Measurements from ENCODE around the gene EARS2. TPM values are rescaled to one million over a fixed set of nuclear protein-coding genes. Genes with fewer than 3 reads are reported as not detected.

EARS2 gene
- total and polyA plus RNA-seq, 2 of the 8 experiments (the other 6 are each of a cell fraction or from before 2014, with no cell fraction given) = 47.8 to 111 TPM

DNA sequence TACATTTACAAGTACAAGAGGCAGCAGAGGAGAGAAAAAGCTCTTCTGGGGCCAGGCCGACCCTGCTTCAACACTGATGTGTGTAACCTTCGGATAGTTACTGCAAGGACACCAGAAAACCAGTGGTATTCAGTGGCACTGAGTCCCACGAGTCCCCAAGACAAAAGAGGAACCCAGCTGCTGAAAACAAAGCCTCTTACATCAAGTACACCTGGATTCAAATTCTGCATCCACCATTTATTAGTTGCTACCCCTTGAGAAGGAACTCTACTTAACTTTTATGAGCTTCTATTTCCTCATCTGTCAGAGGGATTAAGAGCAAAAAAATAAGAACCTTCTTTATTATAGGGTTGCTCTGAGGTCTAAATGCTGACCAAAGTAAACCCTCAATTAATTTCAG, 2.6 kb downstream of the EARS2 start:
- CTCF ChIA-PET (ENCODE audit: partially characterized antibody) = interaction anchor here (1.0 to 1.7 kb wide), 3 partner anchors 13 to 334 kb away, joined by 3 read pairs; no protein-coding TSS in a partner anchor
- TF ChIP-seq, protein P1, sequence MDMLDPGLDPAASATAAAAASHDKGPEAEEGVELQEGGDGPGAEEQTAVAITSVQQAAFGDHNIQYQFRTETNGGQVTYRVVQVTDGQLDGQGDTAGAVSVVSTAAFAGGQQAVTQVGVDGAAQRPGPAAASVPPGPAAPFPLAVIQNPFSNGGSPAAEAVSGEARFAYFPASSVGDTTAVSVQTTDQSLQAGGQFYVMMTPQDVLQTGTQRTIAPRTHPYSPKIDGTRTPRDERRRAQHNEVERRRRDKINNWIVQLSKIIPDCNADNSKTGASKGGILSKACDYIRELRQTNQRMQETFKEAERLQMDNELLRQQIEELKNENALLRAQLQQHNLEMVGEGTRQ (IDR thresholded peaks at IDR 0.05; ENCODE audit: low read length) = no peak
- TF ChIP-seq NANOG (IDR thresholded peaks at IDR 0.05; ENCODE audit: insufficient read depth, low read depth, low read length, poor library complexity, severe bottlenecking) (no peak), CBX8 (IDR thresholded peaks at IDR 0.05; ENCODE audit: borderline replicate concordance, low read depth, low read length) (no peak), POU5F1 (IDR thresholded peaks at IDR 0.05; ENCODE audit: low read depth, low read length) (no peak), YY1 (IDR thresholded peaks at IDR 0.05; ENCODE audit: low read depth, low read length) (no peak), KDM1A (IDR thresholded peaks at IDR 0.05; ENCODE audit: borderline replicate concordance, low read length) (no peak), MAFK (IDR thresholded peaks at IDR 0.05; ENCODE audit: low read depth, low read length) (no peak), HDAC6 (IDR thresholded peaks at IDR 0.05; ENCODE audit: low read depth, low read length) (no peak), CEBPB (IDR thresholded peaks at IDR 0.05; ENCODE audit: low read depth, low read length) (no peak), FOSL1 (IDR thresholded peaks at IDR 0.05; ENCODE audit: insufficient read depth, low read depth, low read length) (no peak), TAF1 (IDR thresholded peaks at IDR 0.05; ENCODE audit: low read depth, low read length) (no peak), SIRT6 (IDR thresholded peaks at IDR 0.05; ENCODE audit: low read length) (no peak)
- TF ChIP-seq, protein P2, sequence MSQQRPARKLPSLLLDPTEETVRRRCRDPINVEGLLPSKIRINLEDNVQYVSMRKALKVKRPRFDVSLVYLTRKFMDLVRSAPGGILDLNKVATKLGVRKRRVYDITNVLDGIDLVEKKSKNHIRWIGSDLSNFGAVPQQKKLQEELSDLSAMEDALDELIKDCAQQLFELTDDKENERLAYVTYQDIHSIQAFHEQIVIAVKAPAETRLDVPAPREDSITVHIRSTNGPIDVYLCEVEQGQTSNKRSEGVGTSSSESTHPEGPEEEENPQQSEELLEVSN (IDR thresholded peaks at IDR 0.05) = no peak

More for the DNA sequence above, 2.6 kb downstream of the EARS2 start:
- Histone ChIP-seq H3K18ac (ENCODE audit: extremely low read depth, low read length) (no peak overlapping the region), H3K4me2 (ENCODE audit: insufficient read depth in 1 of 2, low read depth in 2 of 2, low read length in 2 of 2) (no peak overlapping the region), H4K91ac (replicated peaks; ENCODE audit: insufficient read length, low read length) (no peak overlapping the region), H4K5ac (ENCODE audit: insufficient read length, low read depth, low read length) (no peak overlapping the region), H3K56ac (replicated peaks; ENCODE audit: insufficient read length, low read depth, low read length) (no peak overlapping the region), H3K23me2 (ENCODE audit: low read depth, low read length) (no peaks in the 10 kb centered on the region), H3K79me2 (ENCODE audit: control insufficient read depth in 1 of 2, insufficient read depth in 2 of 2, low read length in 2 of 2) (peaks cover 0 to 42% of the 10 kb centered on the region in 2 experiments; a peak in 3 of 4 replicates), H3K9ac (replicated peaks in 1 of 4; ENCODE audit: extremely low read depth in 1 of 4, low read depth in 3 of 4, low read length in 3 of 4) (no peak overlapping the region), H2AFZ (ENCODE audit: low read length) (no peak overlapping the region), H3K79me1 (ENCODE audit: low read depth, low read length) (no peaks in the 10 kb centered on the region; the same call in 1 of the 2 replicates), H3K36me3 (ENCODE audit: control insufficient read depth in 2 of 4, insufficient read depth in 4 of 4, low read length in 3 of 4) (peaks cover 20 to 36% (median 28%) of the 10 kb centered on the region in 4 experiments), H3K27ac (ENCODE audit: low read depth, low read length) (no peak overlapping the region), H2BK5ac (ENCODE audit: low read depth, low read length) (no peak overlapping the region), H3K27me3 (replicated peaks in 1 of 4; ENCODE audit: control insufficient read depth in 3 of 4, extremely low read depth in 1 of 4, insufficient read depth in 3 of 4, low read length in 3 of 4) (no peaks in the 10 kb centered on the region), H2AK5ac (ENCODE audit: low read depth, low read length) (no peak overlapping the region), H3K4me3 (ENCODE audit: extremely low read depth in 1 of 4, insufficient read depth in 2 of 4, low read depth in 3 of 4, low read length in 4 of 4) (no peak overlapping the region), H4K8ac (ENCODE audit: extremely low read depth, insufficient read depth, low read length) (no peak overlapping the region), H3K23ac (ENCODE audit: insufficient read length) (no peak overlapping the region), H3K4ac (replicated peaks; ENCODE audit: insufficient read length, low read depth, low read length) (no peak overlapping the region), H2BK20ac (ENCODE audit: low read length) (no peak overlapping the region), H3K9me3 (ENCODE audit: insufficient read depth in 2 of 2, low read depth in 1 of 2, low read length in 1 of 2) (no peaks in the 10 kb centered on the region), H2BK120ac (replicated peaks; ENCODE audit: low read depth, low read length) (no peak overlapping the region), H4K20me1 (replicated peaks in 1 of 2; ENCODE audit: control insufficient read depth in 1 of 2, insufficient read depth in 2 of 2, low read length in 2 of 2) (peaks cover 0 to 4% of the 10 kb centered on the region in 2 experiments), H3K4me1 (replicated peaks in 1 of 4; ENCODE audit: control insufficient read depth in 3 of 4, insufficient read depth in 4 of 4, low read length in 3 of 4) (no peaks in the 10 kb centered on the region; a peak in 1 of 7 replicates), H2BK12ac (ENCODE audit: low read depth, low read length) (no peak overlapping the region), H3K14ac (ENCODE audit: insufficient read length) (no peak overlapping the region), H2BK15ac (ENCODE audit: low read length) (no peak overlapping the region)
- DNase-seq (ENCODE audit: low read depth in 1 of 2, low spot score in 2 of 2) = no peak
- FAIRE-seq = no peak
- 81% methylated on average over 3 of the region's 3 CpGs; no CpG with 5 or more reads in 1 of the 2 experiments for WGBS, 2 experiments (ENCODE audit: extremely low coverage in 1 of 2, insufficient coverage in 1 of 2, insufficient read length in 1 of 2, insufficient replicate concordance in 2 of 2, low coverage in 1 of 2, low lambda C conversion rate in 2 of 2, missing lambda C conversion rate in 1 of 2)
- POLR2A ChIA-PET (ENCODE audit: partially characterized antibody) = interaction anchor here (0.6 to 3.7 kb wide), 5 partner anchors 10 to 86 kb away, joined by 3 to 9 read pairs (median 4); no protein-coding TSS in a partner anchor
